ENCODE data around the gene PARD3.

GRCh38 chr10:34112171-34112782 lies 702.8 kb downstream of the PARD3 start:
- TF ChIP-seq CTCF (conservative IDR thresholded peaks at IDR 0.05) (no peak), EZH2 (IDR thresholded peaks at IDR 0.05; ENCODE audit: low read depth) (no peak)
